GM20431 (cell line): ENCODE data around the gene PLAAT3.
"Not testable (repeated sequence)": the region's sequence is repeated elsewhere in the genome, so short reads cannot be mapped to it uniquely, and the experiment has no call there.

Experiments used
- in situ Hi-C: fragments of 300-500 bp; cut with MseI, MboI; formaldehyde crosslinking; loops from one replicate; pipeline ENCODE4 v1.15.0; 2020; ENCODE audit warnings: low sequenced_read_pairs; ENCODE audit not compliant: unreplicated experiment

The PLAAT3 gene

DNA sequence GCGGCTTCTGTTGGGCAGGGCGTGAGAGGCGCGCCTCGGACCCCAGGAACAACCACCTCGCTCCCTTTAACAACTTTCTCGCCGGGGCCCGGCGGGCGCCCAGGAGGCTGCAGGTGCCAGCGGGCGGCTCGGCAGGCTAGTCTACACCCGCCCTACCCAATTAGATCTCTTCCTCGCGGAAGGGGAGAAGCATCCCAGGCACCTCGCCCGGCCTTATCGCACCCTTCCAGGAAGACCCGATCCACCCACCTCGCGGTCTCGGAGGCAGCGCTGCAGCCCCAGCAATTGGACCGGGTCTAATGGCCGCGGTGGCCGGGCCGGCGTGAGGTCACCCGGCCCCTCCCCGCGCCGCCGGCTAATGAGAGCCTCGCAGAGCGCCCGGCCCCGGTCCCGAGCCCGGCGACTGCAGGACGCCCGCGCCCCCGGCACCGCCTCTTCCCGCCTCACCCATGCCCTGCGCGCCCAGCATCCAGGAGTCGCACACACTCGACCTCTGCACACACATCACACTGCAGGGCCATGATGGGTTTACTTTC is at the start of gene PLAAT3:
PLAAT3 (minus strand) TSS at position 298 of the 536 bp plus-strand sequence. CDS start 419 bp downstream, outside the sequence.
- in situ Hi-C loops: no loop called here

DNA sequence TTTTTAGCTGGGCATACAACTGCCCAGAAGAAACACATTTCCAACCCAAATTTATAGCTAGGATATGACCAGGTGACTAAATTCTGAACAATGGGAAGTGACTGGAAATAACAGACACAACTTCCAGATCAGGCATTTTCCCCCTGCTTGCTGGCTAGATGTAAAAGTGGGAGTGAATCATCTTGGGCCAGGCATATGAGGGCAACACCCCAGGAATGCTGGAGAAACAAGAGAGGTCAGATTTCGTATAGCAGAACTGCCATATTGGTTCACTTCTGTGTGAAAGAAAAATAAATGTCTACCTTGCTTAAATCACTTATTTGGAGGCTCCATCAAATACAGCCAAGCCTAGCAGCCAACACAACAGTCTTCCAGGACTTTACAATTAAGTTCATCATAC is 49.6 kb upstream of the PLAAT3 start:
- in situ Hi-C loops: no loop called here

- in situ Hi-C loops: no loop called here
Observed at GRCh38 chr11:63660972-63661371, 46.7 kb upstream of the PLAAT3 start.

DNA sequence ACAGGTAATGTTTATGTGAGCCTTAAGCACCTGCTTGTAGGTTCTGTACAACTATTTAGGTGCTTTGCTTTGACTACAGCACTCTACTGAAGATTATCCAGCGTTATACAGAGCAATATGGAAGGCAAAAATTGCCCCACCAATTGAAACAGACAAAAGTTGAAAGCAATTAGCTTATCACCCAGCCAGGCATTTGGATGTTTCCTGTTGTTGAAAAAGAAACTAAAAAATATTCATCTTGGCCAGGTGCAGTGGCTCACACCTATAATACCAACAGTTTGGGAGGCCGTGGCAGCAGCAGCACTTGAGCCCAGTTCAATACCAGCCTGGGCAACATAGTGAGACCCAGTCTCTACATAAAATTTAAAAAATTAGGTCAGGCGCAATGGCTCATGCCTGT is 38.4 kb upstream of the PLAAT3 start:
- in situ Hi-C loops: no loop called here

GRCh38 chr11:63643205-63643604 is 29.0 kb upstream of the PLAAT3 start:
- in situ Hi-C loops: no loop called here

GRCh38 chr11:63641727-63642126 is 27.5 kb upstream of the PLAAT3 start:
- in situ Hi-C loops: no loop called here

GRCh38 chr11:63639199-63639832 is 25.1 kb upstream of the PLAAT3 start:
- in situ Hi-C loops: loop anchor here (10.0 kb wide), 1 partner anchor 165 kb away; no protein-coding TSS in a partner anchor

DNA sequence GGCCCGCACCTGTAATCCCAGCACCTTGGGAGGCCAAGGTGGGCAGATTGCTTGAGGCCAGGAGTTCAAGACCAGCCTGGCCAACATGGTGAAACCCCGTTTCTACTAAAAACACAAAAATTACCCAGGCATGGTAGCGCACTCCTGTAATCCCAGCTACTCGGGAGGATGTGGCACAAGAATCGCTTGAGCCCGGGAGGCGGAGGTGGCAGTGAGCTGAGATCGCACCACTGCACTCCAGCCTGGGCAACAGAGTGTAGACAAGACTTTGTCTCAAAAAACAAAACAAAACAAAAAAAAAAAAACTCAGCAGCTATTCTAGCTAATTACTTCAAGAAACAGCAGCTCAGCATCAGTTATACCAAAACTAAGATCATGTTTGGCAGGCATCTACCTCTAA is 24.2 kb upstream of the PLAAT3 start:
- in situ Hi-C loops: loop anchor here (10.0 kb wide), 1 partner anchor 164 kb away; no protein-coding TSS in a partner anchor

- in situ Hi-C loops: loop anchor here (10.0 kb wide), 1 partner anchor 161 kb away; no protein-coding TSS in a partner anchor
Observed at GRCh38 chr11:63635762-63636465, 21.7 kb upstream of the PLAAT3 start.

DNA sequence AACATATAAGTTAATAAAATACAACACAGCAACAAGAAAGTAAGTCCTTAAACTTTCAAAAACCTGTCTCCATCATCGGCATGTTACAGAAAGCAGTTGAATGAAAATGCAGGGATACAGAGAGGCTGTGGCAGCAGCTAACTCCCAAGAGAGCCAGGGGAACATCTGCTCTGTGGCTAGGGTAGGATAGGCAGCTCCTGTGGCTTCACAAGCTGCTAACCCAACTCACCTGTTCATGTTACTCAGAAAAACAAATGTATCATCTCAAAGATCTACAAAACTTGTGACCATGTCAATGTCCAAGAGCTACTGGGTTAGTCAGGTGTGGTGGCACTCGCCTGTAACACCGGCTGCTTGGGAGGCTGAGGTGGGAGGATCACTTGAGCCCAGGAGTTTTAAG is 15.2 kb upstream of the PLAAT3 start:
- in situ Hi-C loops: no loop called here

- in situ Hi-C loops: no loop called here
Observed at GRCh38 chr11:63623513-63624140, 9.4 kb upstream of the PLAAT3 start.

GRCh38 chr11:63622323-63622722 is 8.1 kb upstream of the PLAAT3 start:
- in situ Hi-C loops: no loop called here

- in situ Hi-C loops: no loop called here
Observed at GRCh38 chr11:63621071-63621470, 6.8 kb upstream of the PLAAT3 start.

GRCh38 chr11:63619967-63620366 is 5.7 kb upstream of the PLAAT3 start:
- in situ Hi-C loops: no loop called here

GRCh38 chr11:63617686-63618085 is 3.5 kb upstream of the PLAAT3 start:
- in situ Hi-C loops: not testable (repeated sequence)

GRCh38 chr11:63616953-63617352 is 2.7 kb upstream of the PLAAT3 start:
- in situ Hi-C loops: no loop called here

- in situ Hi-C loops: no loop called here
Observed at GRCh38 chr11:63613517-63614135, 607 bp downstream of the PLAAT3 start.

DNA sequence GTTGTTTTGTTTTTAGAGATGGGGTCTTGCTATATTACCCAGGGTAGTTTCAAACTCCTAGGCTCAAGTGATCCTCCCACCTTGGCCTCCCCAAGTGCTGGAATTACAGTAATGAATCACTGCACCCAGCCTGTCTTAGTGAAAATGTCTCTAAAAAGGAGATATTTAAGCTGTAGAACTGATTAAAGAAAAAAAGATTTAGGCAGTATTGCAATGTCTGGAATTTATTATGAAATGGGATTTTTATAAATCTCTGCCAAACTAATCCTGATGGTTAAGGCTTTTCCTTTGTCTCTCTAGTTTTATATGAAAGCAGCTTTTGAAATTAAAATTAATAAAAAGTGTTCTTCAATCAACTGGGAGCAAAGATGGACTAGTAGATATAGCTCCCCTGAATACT is 2.1 kb downstream of the PLAAT3 start:
- in situ Hi-C loops: no loop called here

- in situ Hi-C loops: no loop called here
Observed at GRCh38 chr11:63611395-63611747, 2.9 kb downstream of the PLAAT3 start.

DNA sequence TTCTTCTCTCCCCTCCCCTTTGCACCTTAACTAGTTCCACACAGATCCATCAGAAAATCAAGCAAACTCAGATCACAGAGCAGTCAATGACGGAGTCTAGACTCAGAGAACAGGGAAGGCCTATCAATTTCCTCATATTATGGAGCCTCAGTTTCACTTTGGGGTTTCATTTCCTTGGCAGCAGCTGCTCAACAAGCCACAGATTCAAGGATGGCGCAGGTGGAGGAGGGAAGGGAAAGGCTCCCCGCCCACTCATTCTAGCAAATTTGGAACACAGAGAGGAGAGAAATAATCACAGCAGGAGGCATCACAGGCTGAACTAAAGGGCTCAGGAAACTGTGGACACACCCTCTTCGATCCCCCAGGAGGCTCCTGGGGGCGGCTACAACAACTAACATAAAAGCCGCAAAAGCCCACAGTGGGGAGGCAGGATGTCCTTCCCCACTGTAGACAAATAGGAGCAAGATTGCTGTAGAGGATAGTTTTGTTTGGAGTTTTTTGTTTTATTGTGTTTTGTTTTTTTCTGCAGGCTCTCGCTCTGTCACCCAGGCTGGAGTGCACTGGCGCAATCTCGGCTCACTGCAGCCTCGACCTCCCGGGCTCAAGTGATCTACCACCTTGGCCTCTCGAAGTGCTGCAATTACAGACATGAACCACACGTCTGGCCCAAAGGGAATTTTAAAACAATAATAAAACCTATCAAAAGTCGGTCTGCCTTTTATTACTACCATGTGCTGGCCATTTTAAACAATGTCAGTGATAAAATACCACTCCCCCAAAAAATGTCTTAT is 3.4 kb downstream of the PLAAT3 start:
- in situ Hi-C loops: no loop called here
